Measurements from ENCODE around the gene DAPK1.

DNA sequence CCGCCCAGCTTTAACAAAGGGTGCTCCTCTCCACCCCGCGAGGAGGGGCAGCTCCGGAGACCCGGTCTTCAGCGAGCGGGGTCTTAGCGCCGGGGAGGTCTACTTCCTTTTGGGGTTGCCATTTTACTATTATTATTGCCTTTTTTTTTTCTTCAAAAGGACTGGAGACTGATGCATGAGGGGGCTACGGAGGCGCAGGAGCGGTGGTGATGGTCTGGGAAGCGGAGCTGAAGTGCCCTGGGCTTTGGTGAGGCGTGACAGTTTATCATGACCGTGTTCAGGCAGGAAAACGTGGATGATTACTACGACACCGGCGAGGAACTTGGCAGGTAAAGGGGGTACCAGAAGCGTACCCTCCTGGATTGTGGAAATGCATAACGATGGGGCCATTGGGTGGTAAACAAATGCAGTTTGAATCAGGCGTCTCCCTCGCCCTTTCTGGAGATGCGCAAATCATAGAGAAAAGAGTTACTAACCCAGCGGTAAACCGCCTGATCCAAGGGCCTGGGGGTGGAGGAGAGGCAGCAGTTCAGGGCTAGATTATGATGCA is 1.2 kb downstream of the DAPK1 start:
- TF ChIP-seq JUN (IDR thresholded peaks at IDR 0.05) (no peak), FOSL2 (IDR thresholded peaks at IDR 0.05) (no peak), FOSL2 (CRISPR knock-in tag; IDR thresholded peaks at IDR 0.05) (no peak), ESRRA (IDR thresholded peaks at IDR 0.05; ENCODE audit: borderline replicate concordance, low read length) (no peak), NFE2L2 (conservative IDR thresholded peaks at IDR 0.05; ENCODE audit: low read length) (no peak), SMC3 (IDR thresholded peaks at IDR 0.05) (no peak), EP300 (IDR thresholded peaks at IDR 0.05) (no peak), CEBPB (IDR thresholded peaks at IDR 0.05) (no peak), POLR2A (IDR thresholded peaks at IDR 0.05; ENCODE audit: low read length) (no peak), GATA3 (IDR thresholded peaks at IDR 0.05; ENCODE audit: borderline replicate concordance) (no peak)
- TF ChIP-seq, protein P1, sequence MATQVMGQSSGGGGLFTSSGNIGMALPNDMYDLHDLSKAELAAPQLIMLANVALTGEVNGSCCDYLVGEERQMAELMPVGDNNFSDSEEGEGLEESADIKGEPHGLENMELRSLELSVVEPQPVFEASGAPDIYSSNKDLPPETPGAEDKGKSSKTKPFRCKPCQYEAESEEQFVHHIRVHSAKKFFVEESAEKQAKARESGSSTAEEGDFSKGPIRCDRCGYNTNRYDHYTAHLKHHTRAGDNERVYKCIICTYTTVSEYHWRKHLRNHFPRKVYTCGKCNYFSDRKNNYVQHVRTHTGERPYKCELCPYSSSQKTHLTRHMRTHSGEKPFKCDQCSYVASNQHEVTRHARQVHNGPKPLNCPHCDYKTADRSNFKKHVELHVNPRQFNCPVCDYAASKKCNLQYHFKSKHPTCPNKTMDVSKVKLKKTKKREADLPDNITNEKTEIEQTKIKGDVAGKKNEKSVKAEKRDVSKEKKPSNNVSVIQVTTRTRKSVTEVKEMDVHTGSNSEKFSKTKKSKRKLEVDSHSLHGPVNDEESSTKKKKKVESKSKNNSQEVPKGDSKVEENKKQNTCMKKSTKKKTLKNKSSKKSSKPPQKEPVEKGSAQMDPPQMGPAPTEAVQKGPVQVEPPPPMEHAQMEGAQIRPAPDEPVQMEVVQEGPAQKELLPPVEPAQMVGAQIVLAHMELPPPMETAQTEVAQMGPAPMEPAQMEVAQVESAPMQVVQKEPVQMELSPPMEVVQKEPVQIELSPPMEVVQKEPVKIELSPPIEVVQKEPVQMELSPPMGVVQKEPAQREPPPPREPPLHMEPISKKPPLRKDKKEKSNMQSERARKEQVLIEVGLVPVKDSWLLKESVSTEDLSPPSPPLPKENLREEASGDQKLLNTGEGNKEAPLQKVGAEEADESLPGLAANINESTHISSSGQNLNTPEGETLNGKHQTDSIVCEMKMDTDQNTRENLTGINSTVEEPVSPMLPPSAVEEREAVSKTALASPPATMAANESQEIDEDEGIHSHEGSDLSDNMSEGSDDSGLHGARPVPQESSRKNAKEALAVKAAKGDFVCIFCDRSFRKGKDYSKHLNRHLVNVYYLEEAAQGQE (IDR thresholded peaks at IDR 0.05) = no peak
- TF ChIP-seq, protein P2, sequence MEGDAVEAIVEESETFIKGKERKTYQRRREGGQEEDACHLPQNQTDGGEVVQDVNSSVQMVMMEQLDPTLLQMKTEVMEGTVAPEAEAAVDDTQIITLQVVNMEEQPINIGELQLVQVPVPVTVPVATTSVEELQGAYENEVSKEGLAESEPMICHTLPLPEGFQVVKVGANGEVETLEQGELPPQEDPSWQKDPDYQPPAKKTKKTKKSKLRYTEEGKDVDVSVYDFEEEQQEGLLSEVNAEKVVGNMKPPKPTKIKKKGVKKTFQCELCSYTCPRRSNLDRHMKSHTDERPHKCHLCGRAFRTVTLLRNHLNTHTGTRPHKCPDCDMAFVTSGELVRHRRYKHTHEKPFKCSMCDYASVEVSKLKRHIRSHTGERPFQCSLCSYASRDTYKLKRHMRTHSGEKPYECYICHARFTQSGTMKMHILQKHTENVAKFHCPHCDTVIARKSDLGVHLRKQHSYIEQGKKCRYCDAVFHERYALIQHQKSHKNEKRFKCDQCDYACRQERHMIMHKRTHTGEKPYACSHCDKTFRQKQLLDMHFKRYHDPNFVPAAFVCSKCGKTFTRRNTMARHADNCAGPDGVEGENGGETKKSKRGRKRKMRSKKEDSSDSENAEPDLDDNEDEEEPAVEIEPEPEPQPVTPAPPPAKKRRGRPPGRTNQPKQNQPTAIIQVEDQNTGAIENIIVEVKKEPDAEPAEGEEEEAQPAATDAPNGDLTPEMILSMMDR (IDR thresholded peaks at IDR 0.05) = no peak

Measured in A549 (cell line).